Measurements from ENCODE around the gene QRICH2. TPM values are rescaled to one million over a fixed set of nuclear protein-coding genes. Genes with fewer than 3 reads are reported as not detected.
"Not testable (repeated sequence)": the region's sequence is repeated elsewhere in the genome, so short reads cannot be mapped to it uniquely, and the experiment has no call there.

The QRICH2 gene
- total RNA-seq, 1 donor = 3.6 TPM

GRCh38 chr17:76270127-76270592 is 37.9 kb downstream of the QRICH2 start:
- H3K27ac ChIP-seq (ENCODE audit: low read depth, low read length) = no peak overlapping the region
- peaks cover 43% of the 10 kb centered on the region for H3K79me2 ChIP-seq (ENCODE audit: insufficient read depth, low read length)
- H3K9me3 ChIP-seq (ENCODE audit: low read depth, low read length) = no peaks in the 10 kb centered on the region
- peaks cover 10% of the 10 kb centered on the region for H3K36me3 ChIP-seq (ENCODE audit: insufficient read depth, low read length)
- peak; percentile 65 for DNase-seq (ENCODE audit: insufficient read length, low spot score, missing footprints)
- no peak overlapping the region for H2AFZ ChIP-seq (ENCODE audit: low read length)
- no peak overlapping the region for H3K4me3 ChIP-seq (ENCODE audit: insufficient read depth, low read length)
- no peak for TF ChIP-seq CTCF (IDR thresholded peaks at IDR 0.05; ENCODE audit: extremely low read depth, low read depth, low read length)
- peaks cover 2% of the 10 kb centered on the region for H4K20me1 ChIP-seq (ENCODE audit: insufficient read depth, low read length)
- peaks cover 24% of the 10 kb centered on the region for H3K4me1 ChIP-seq (ENCODE audit: insufficient read depth, low read length)
- H3K4me2 ChIP-seq (ENCODE audit: insufficient read depth, low read length) = no peak overlapping the region
- no peaks in the 10 kb centered on the region for H3K27me3 ChIP-seq (ENCODE audit: insufficient read depth, low read length)

GRCh38 chr17:76268991-76269981 is 38.8 kb downstream of the QRICH2 start:
- H2AFZ ChIP-seq (ENCODE audit: low read length) = no peak overlapping the region
- H3K36me3 ChIP-seq (ENCODE audit: insufficient read depth, low read length) = peaks cover 10% of the 10 kb centered on the region
- TF ChIP-seq CTCF (IDR thresholded peaks at IDR 0.05; ENCODE audit: extremely low read depth, low read depth, low read length) = no peak
- H3K4me3 ChIP-seq (ENCODE audit: insufficient read depth, low read length) = no peak overlapping the region
- peak overlapping the region; percentile 76 for H3K27ac ChIP-seq (ENCODE audit: low read depth, low read length)
- no peaks in the 10 kb centered on the region for H3K27me3 ChIP-seq (ENCODE audit: insufficient read depth, low read length)
- peaks cover 2% of the 10 kb centered on the region for H4K20me1 ChIP-seq (ENCODE audit: insufficient read depth, low read length)
- H3K4me2 ChIP-seq (ENCODE audit: insufficient read depth, low read length) = no peak overlapping the region
- peak; percentile 67 for DNase-seq (ENCODE audit: insufficient read length, low spot score, missing footprints)
- H3K79me2 ChIP-seq (ENCODE audit: insufficient read depth, low read length) = peaks cover 43% of the 10 kb centered on the region
- H3K9me3 ChIP-seq (ENCODE audit: low read depth, low read length) = no peaks in the 10 kb centered on the region
- peaks cover 27% of the 10 kb centered on the region for H3K4me1 ChIP-seq (ENCODE audit: insufficient read depth, low read length)

GRCh38 chr17:76268015-76268749 is 39.9 kb downstream of the QRICH2 start:
- peak; percentile 96 for DNase-seq (ENCODE audit: insufficient read length, low spot score, missing footprints)
- Histone ChIP-seq H3K4me1 (ENCODE audit: insufficient read depth, low read length) (peaks cover 32% of the 10 kb centered on the region), H3K36me3 (ENCODE audit: insufficient read depth, low read length) (peaks cover 10% of the 10 kb centered on the region), H3K27me3 (ENCODE audit: insufficient read depth, low read length) (no peaks in the 10 kb centered on the region), H3K9me3 (ENCODE audit: low read depth, low read length) (no peaks in the 10 kb centered on the region), H4K20me1 (ENCODE audit: insufficient read depth, low read length) (peaks cover 2% of the 10 kb centered on the region), H2AFZ (ENCODE audit: low read length) (no peak overlapping the region), H3K79me2 (ENCODE audit: insufficient read depth, low read length) (peaks cover 43% of the 10 kb centered on the region), H3K4me2 (ENCODE audit: insufficient read depth, low read length) (peak overlapping the region; percentile 56), H3K4me3 (ENCODE audit: insufficient read depth, low read length) (no peak overlapping the region), H3K27ac (ENCODE audit: low read depth, low read length) (peak overlapping the region; percentile 76)
- TF ChIP-seq CTCF (IDR thresholded peaks at IDR 0.05; ENCODE audit: extremely low read depth, low read depth, low read length) = no peak

GRCh38 chr17:76267581-76268001 is 40.5 kb downstream of the QRICH2 start:
- Histone ChIP-seq H3K4me1 (ENCODE audit: insufficient read depth, low read length) (peaks cover 34% of the 10 kb centered on the region), H3K27ac (ENCODE audit: low read depth, low read length) (peak overlapping the region; percentile 76), H3K4me2 (ENCODE audit: insufficient read depth, low read length) (peak overlapping the region; percentile 56), H3K36me3 (ENCODE audit: insufficient read depth, low read length) (peaks cover 10% of the 10 kb centered on the region), H3K79me2 (ENCODE audit: insufficient read depth, low read length) (peaks cover 43% of the 10 kb centered on the region)
- H3K9me3 ChIP-seq (ENCODE audit: low read depth, low read length); H2AFZ ChIP-seq (ENCODE audit: low read length); H4K20me1 ChIP-seq (ENCODE audit: insufficient read depth, low read length); H3K27me3 ChIP-seq (ENCODE audit: insufficient read depth, low read length); H3K4me3 ChIP-seq (ENCODE audit: insufficient read depth, low read length); DNase-seq (ENCODE audit: insufficient read length, low spot score, missing footprints): not testable (repeated sequence)
